Measurements from ENCODE around the gene IL10.
A peak's percentile ranks its signal among the peaks of the same experiment; 100 is the strongest.

IL10 gene

GRCh38 chr1:206744683-206745082 lies 27.6 kb downstream of the IL10 start:
- no peaks in the 10 kb centered on the region for H3K36me3 ChIP-seq (ENCODE audit: control insufficient read depth in 2 of 2, insufficient read depth in 2 of 2, low read length in 2 of 2)

GRCh38 chr1:206742719-206743383 lies 29.4 kb downstream of the IL10 start:
- H3K27me3 ChIP-seq (ENCODE audit: control insufficient read depth in 1 of 2, insufficient read depth in 2 of 2, low read length in 2 of 2): peaks cover 0 to 2% of the 10 kb centered on the region in 2 donors
- no peak overlapping the region for H3K9ac ChIP-seq (ENCODE audit: low read length in 2 of 2)
- H3K36me3 ChIP-seq (ENCODE audit: control insufficient read depth in 2 of 2, insufficient read depth in 2 of 2, low read length in 2 of 2): no peaks in the 10 kb centered on the region
- no peak overlapping the region for H3K27ac ChIP-seq (ENCODE audit: low read length)
- H3K4me1 ChIP-seq (ENCODE audit: control insufficient read depth, insufficient read depth, low read length): peaks cover under 1% of the 10 kb centered on the region
- H3K9me3 ChIP-seq (ENCODE audit: control insufficient read depth in 2 of 2, low read length in 2 of 2): no peaks in the 10 kb centered on the region
- no peak overlapping the region for H3K4me3 ChIP-seq (ENCODE audit: low read length in 2 of 2)

More at GRCh38 chr1:206744683-206745082, 27.6 kb downstream of the IL10 start:
- Histone ChIP-seq H3K9me3 (ENCODE audit: control insufficient read depth in 2 of 2, low read length in 2 of 2) (no peaks in the 10 kb centered on the region), H3K27me3 (ENCODE audit: control insufficient read depth in 1 of 2, insufficient read depth in 2 of 2, low read length in 2 of 2) (peaks cover 0 to 2% of the 10 kb centered on the region in 2 donors), H3K27ac (ENCODE audit: low read length) (no peak overlapping the region), H3K4me1 (ENCODE audit: control insufficient read depth, insufficient read depth, low read length) (no peaks in the 10 kb centered on the region), H3K4me3 (ENCODE audit: low read length in 2 of 2) (no peak overlapping the region), H3K9ac (ENCODE audit: low read length in 2 of 2) (no peak overlapping the region)

- H3K27ac ChIP-seq (ENCODE audit: low read length): no peak overlapping the region
- no peaks in the 10 kb centered on the region for H3K9me3 ChIP-seq (ENCODE audit: control insufficient read depth in 2 of 2, low read length in 2 of 2)
- H3K36me3 ChIP-seq (ENCODE audit: control insufficient read depth in 2 of 2, insufficient read depth in 2 of 2, low read length in 2 of 2): no peaks in the 10 kb centered on the region
- no peak overlapping the region for H3K9ac ChIP-seq (ENCODE audit: low read length in 2 of 2)
- H3K27me3 ChIP-seq (ENCODE audit: control insufficient read depth in 1 of 2, insufficient read depth in 2 of 2, low read length in 2 of 2): peaks cover 0 to 2% of the 10 kb centered on the region in 2 donors
- peaks cover 5% of the 10 kb centered on the region for H3K4me1 ChIP-seq (ENCODE audit: control insufficient read depth, insufficient read depth, low read length)
- no peak overlapping the region for H3K4me3 ChIP-seq (ENCODE audit: low read length in 2 of 2)
These were observed 31.1 kb downstream of the IL10 start for GRCh38 chr1:206741142-206741701.

GRCh38 chr1:206739411-206740076 lies 32.8 kb downstream of the IL10 start:
- H3K36me3 ChIP-seq (ENCODE audit: control insufficient read depth in 2 of 2, insufficient read depth in 2 of 2, low read length in 2 of 2): peaks cover 6 to 8% of the 10 kb centered on the region in 2 donors
- no peak overlapping the region for H3K27ac ChIP-seq (ENCODE audit: low read length)
- H3K4me3 ChIP-seq (ENCODE audit: low read length in 2 of 2): no peak overlapping the region
- peaks cover 0 to 2% of the 10 kb centered on the region in 2 donors for H3K27me3 ChIP-seq (ENCODE audit: control insufficient read depth in 1 of 2, insufficient read depth in 2 of 2, low read length in 2 of 2)
- peaks cover 5% of the 10 kb centered on the region for H3K4me1 ChIP-seq (ENCODE audit: control insufficient read depth, insufficient read depth, low read length)
- peak overlapping the region in 1 of 2 donors; percentile 5 for H3K9ac ChIP-seq (ENCODE audit: low read length in 2 of 2)
- H3K9me3 ChIP-seq (ENCODE audit: control insufficient read depth in 2 of 2, low read length in 2 of 2): no peaks in the 10 kb centered on the region

GRCh38 chr1:206738370-206739366 lies 33.6 kb downstream of the IL10 start:
- H3K4me3 ChIP-seq (ENCODE audit: low read length in 2 of 2): no peak overlapping the region
- H3K9ac ChIP-seq (ENCODE audit: low read length in 2 of 2): no peak overlapping the region
- peaks cover 0 to 2% of the 10 kb centered on the region in 2 donors for H3K27me3 ChIP-seq (ENCODE audit: control insufficient read depth in 1 of 2, insufficient read depth in 2 of 2, low read length in 2 of 2)
- H3K27ac ChIP-seq (ENCODE audit: low read length): no peak overlapping the region
- H3K9me3 ChIP-seq (ENCODE audit: control insufficient read depth in 2 of 2, low read length in 2 of 2): no peaks in the 10 kb centered on the region
- H3K4me1 ChIP-seq (ENCODE audit: control insufficient read depth, insufficient read depth, low read length): peaks cover 5% of the 10 kb centered on the region
- H3K36me3 ChIP-seq (ENCODE audit: control insufficient read depth in 2 of 2, insufficient read depth in 2 of 2, low read length in 2 of 2): peaks cover 6 to 11% of the 10 kb centered on the region in 2 donors

- Histone ChIP-seq H3K27ac (ENCODE audit: low read length) (no peak overlapping the region), H3K36me3 (ENCODE audit: control insufficient read depth in 2 of 2, insufficient read depth in 2 of 2, low read length in 2 of 2) (peaks cover 13 to 15% of the 10 kb centered on the region in 2 donors), H3K4me3 (ENCODE audit: low read length in 2 of 2) (no peak overlapping the region), H3K27me3 (ENCODE audit: control insufficient read depth in 1 of 2, insufficient read depth in 2 of 2, low read length in 2 of 2) (no peaks in the 10 kb centered on the region), H3K9me3 (ENCODE audit: control insufficient read depth in 2 of 2, low read length in 2 of 2) (no peaks in the 10 kb centered on the region), H3K4me1 (ENCODE audit: control insufficient read depth, insufficient read depth, low read length) (peaks cover 5% of the 10 kb centered on the region), H3K9ac (ENCODE audit: low read length in 2 of 2) (no peak overlapping the region)
These were observed 34.5 kb downstream of the IL10 start for GRCh38 chr1:206737729-206738201.

GRCh38 chr1:206736878-206737728 lies 35.2 kb downstream of the IL10 start:
- Histone ChIP-seq H3K4me3 (ENCODE audit: low read length in 2 of 2) (no peak overlapping the region), H3K9ac (ENCODE audit: low read length in 2 of 2) (no peak overlapping the region), H3K36me3 (ENCODE audit: control insufficient read depth in 2 of 2, insufficient read depth in 2 of 2, low read length in 2 of 2) (peaks cover 20 to 22% of the 10 kb centered on the region in 2 donors), H3K9me3 (ENCODE audit: control insufficient read depth in 2 of 2, low read length in 2 of 2) (no peaks in the 10 kb centered on the region), H3K27ac (ENCODE audit: low read length) (no peak overlapping the region), H3K27me3 (ENCODE audit: control insufficient read depth in 1 of 2, insufficient read depth in 2 of 2, low read length in 2 of 2) (no peaks in the 10 kb centered on the region), H3K4me1 (ENCODE audit: control insufficient read depth, insufficient read depth, low read length) (peaks cover 5% of the 10 kb centered on the region)

GRCh38 chr1:206735553-206736031 lies 36.7 kb downstream of the IL10 start:
- H3K4me1 ChIP-seq (ENCODE audit: control insufficient read depth, insufficient read depth, low read length): peaks cover 5% of the 10 kb centered on the region
- no peaks in the 10 kb centered on the region for H3K9me3 ChIP-seq (ENCODE audit: control insufficient read depth in 2 of 2, low read length in 2 of 2)
- no peak overlapping the region for H3K9ac ChIP-seq (ENCODE audit: low read length in 2 of 2)
- no peak overlapping the region for H3K27ac ChIP-seq (ENCODE audit: low read length)
- H3K4me3 ChIP-seq (ENCODE audit: low read length in 2 of 2): no peak overlapping the region
- no peaks in the 10 kb centered on the region for H3K27me3 ChIP-seq (ENCODE audit: control insufficient read depth in 1 of 2, insufficient read depth in 2 of 2, low read length in 2 of 2)
- peaks cover 33 to 35% of the 10 kb centered on the region in 2 donors for H3K36me3 ChIP-seq (ENCODE audit: control insufficient read depth in 2 of 2, insufficient read depth in 2 of 2, low read length in 2 of 2)

GRCh38 chr1:206734499-206735142 lies 37.7 kb downstream of the IL10 start:
- Histone ChIP-seq H3K27me3 (ENCODE audit: control insufficient read depth in 1 of 2, insufficient read depth in 2 of 2, low read length in 2 of 2) (no peaks in the 10 kb centered on the region), H3K9ac (ENCODE audit: low read length in 2 of 2) (no peak overlapping the region), H3K27ac (ENCODE audit: low read length) (no peak overlapping the region), H3K9me3 (ENCODE audit: control insufficient read depth in 2 of 2, low read length in 2 of 2) (no peaks in the 10 kb centered on the region), H3K4me3 (ENCODE audit: low read length in 2 of 2) (no peak overlapping the region), H3K36me3 (ENCODE audit: control insufficient read depth in 2 of 2, insufficient read depth in 2 of 2, low read length in 2 of 2) (peaks cover 39 to 45% of the 10 kb centered on the region in 2 donors), H3K4me1 (ENCODE audit: control insufficient read depth, insufficient read depth, low read length) (peaks cover 5% of the 10 kb centered on the region)
